Measurements from ENCODE around the gene HMGXB4.
A peak's percentile ranks its signal among the peaks of the same experiment; 100 is the strongest.

HMGXB4 gene

DNA sequence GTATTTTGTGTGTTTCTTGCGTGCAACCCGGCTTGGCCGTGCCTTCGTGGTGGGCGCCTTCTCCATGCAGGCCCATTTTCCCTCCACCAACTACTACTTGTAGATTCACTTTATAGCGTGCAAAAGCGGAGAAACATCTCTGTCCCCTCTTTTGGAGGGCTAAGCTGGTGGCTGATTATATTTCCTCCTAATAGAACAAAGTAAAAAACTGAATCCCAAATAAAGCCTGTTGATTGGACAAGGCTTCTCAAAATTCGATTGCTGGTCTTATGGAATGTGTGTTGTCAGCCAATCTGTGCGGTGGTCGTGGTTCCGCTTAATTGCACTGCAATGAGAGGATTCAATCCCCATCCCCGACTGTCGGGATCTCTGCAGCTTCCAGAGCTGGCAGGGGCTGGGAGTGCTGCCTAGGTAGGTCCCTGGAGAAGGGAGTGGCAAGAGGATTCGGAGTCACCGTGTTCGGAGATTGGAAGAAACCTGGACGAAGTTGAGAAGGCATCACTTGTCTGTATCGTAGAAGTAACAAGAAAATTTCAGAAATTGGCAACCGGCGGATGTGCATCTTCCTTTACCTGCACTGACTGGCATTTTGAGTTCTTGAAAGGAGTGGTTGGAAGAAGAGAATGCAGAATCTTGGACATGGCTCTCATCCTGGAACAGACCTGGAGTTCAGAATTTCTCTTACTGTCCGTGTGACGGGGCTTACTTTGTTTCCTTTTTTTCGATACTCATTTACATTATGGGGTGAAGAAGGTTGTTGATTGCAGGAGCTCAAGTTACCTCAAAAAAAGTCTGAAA is 1.1 kb downstream of the HMGXB4 start:
- Histone ChIP-seq H3K9me3 (ENCODE audit: control insufficient read depth, low read depth, low read length) (no peaks in the 10 kb centered on the region), H3K4me1 (ENCODE audit: control insufficient read depth, low read depth, low read length) (peaks cover 12% of the 10 kb centered on the region), H3K36me3 (ENCODE audit: control insufficient read depth, low read depth, low read length) (peaks cover 35% of the 10 kb centered on the region), H3K4me3 (ENCODE audit: low read length) (peak overlapping the region; percentile 94), H3K27ac (ENCODE audit: low read length) (peak overlapping the region; percentile 76), H3K9ac (ENCODE audit: low read length) (peak overlapping the region; percentile 91), H3K27me3 (ENCODE audit: control insufficient read depth, insufficient read depth, low read length) (no peaks in the 10 kb centered on the region)

DNA sequence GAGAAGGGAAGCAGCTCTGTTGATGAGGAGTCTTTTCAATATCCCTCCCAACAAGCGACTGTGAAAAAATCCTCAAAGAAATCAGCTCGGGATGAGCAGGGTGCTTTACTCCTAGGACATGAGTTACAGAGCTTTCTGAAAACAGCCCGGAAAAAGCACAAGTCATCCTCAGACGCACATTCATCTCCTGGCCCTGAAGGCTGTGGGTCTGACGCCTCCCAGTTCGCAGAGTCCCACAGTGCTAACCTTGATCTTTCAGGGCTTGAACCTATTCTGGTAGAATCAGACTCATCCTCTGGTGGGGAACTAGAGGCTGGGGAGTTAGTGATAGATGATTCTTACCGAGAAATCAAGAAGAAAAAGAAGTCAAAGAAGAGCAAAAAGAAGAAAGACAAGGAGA is 7.7 kb downstream of the HMGXB4 start:
- peaks cover 85% of the 10 kb centered on the region for H3K36me3 ChIP-seq (ENCODE audit: control insufficient read depth, low read depth, low read length)
- H3K4me3 ChIP-seq (ENCODE audit: low read length) = no peak overlapping the region
- no peaks in the 10 kb centered on the region for H3K9me3 ChIP-seq (ENCODE audit: control insufficient read depth, low read depth, low read length)
- H3K27me3 ChIP-seq (ENCODE audit: control insufficient read depth, insufficient read depth, low read length) = no peaks in the 10 kb centered on the region
- H3K27ac ChIP-seq (ENCODE audit: low read length) = no peak overlapping the region
- no peak overlapping the region for H3K9ac ChIP-seq (ENCODE audit: low read length)
- no peaks in the 10 kb centered on the region for H3K4me1 ChIP-seq (ENCODE audit: control insufficient read depth, low read depth, low read length)

DNA sequence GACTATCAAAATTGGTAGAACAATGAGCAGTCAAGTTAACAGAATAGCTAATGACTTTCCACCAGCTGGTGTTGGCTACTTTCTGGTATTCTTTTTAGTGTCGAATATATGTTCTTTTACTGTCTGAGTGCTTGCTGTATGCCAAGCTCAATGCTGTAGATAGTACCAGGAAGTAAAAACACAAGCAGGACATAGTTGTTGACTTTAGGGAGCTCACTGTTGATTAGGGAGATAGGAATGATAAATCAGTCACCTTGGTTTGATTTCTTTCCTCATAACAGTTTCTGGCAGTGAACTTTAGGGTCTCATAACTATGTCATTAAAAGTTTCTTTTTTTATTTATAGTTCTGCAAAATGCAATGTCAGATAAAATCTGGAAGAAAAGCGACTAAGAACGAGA is 9.0 kb downstream of the HMGXB4 start:
- no peaks in the 10 kb centered on the region for H3K4me1 ChIP-seq (ENCODE audit: control insufficient read depth, low read depth, low read length)
- peaks cover 89% of the 10 kb centered on the region for H3K36me3 ChIP-seq (ENCODE audit: control insufficient read depth, low read depth, low read length)

GRCh38 chr22:35269630-35270029 is 12.3 kb downstream of the HMGXB4 start:
- Histone ChIP-seq H3K36me3 (ENCODE audit: control insufficient read depth, low read depth, low read length) (peaks cover 87% of the 10 kb centered on the region), H3K9ac (ENCODE audit: low read length) (no peak overlapping the region), H3K9me3 (ENCODE audit: control insufficient read depth, low read depth, low read length) (no peaks in the 10 kb centered on the region), H3K4me1 (ENCODE audit: control insufficient read depth, low read depth, low read length) (no peaks in the 10 kb centered on the region), H3K27ac (ENCODE audit: low read length) (no peak overlapping the region), H3K4me3 (ENCODE audit: low read length) (no peak overlapping the region), H3K27me3 (ENCODE audit: control insufficient read depth, insufficient read depth, low read length) (no peaks in the 10 kb centered on the region)

More for the DNA sequence above, 9.0 kb downstream of the HMGXB4 start:
- no peaks in the 10 kb centered on the region for H3K9me3 ChIP-seq (ENCODE audit: control insufficient read depth, low read depth, low read length)
- no peak overlapping the region for H3K9ac ChIP-seq (ENCODE audit: low read length)
- H3K27me3 ChIP-seq (ENCODE audit: control insufficient read depth, insufficient read depth, low read length) = no peaks in the 10 kb centered on the region
- H3K4me3 ChIP-seq (ENCODE audit: low read length) = no peak overlapping the region
- H3K27ac ChIP-seq (ENCODE audit: low read length) = no peak overlapping the region

DNA sequence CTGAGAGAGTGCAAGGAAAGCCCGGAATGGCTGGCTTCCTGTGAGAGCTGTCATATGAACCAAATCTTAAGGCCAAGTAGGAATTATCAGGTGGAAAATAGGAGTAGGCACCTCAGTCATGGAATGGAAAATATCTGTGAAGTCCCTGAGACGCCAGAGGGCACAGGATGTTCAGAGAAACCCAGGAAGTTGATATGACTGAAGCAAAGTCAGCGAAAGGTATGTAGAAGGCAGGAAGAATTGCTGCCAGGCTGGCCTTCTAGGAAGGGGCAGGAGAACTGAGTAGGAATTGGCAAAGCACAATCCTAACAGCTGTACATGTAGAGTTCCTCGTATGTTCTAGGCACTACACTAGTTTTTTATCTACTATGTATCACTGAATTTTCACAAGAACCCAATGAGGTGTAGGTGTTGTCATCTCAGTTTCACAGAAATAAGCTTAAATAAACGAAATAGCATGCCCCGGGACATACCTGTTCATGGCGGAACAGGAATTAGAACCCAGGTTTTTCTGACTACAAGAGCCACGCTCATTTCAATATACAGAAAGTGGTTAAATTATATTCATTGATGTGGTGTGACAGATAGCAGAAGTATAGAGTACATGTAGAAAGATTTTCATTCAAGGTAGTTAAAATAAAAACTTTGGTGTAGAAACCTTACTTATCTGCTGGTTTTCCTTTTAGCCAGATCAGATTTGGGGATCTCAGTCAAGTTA is 17.0 kb downstream of the HMGXB4 start:
- Histone ChIP-seq H3K4me3 (ENCODE audit: low read length) (no peak overlapping the region), H3K9me3 (ENCODE audit: control insufficient read depth, low read depth, low read length) (no peaks in the 10 kb centered on the region), H3K27ac (ENCODE audit: low read length) (no peak overlapping the region), H3K36me3 (ENCODE audit: control insufficient read depth, low read depth, low read length) (peaks cover 66% of the 10 kb centered on the region), H3K4me1 (ENCODE audit: control insufficient read depth, low read depth, low read length) (no peaks in the 10 kb centered on the region), H3K9ac (ENCODE audit: low read length) (no peak overlapping the region), H3K27me3 (ENCODE audit: control insufficient read depth, insufficient read depth, low read length) (no peaks in the 10 kb centered on the region)

GRCh38 chr22:35275580-35275979 is 18.3 kb downstream of the HMGXB4 start:
- Histone ChIP-seq H3K4me1 (ENCODE audit: control insufficient read depth, low read depth, low read length) (no peaks in the 10 kb centered on the region), H3K9ac (ENCODE audit: low read length) (no peak overlapping the region), H3K4me3 (ENCODE audit: low read length) (no peak overlapping the region), H3K36me3 (ENCODE audit: control insufficient read depth, low read depth, low read length) (peaks cover 59% of the 10 kb centered on the region), H3K27ac (ENCODE audit: low read length) (no peak overlapping the region), H3K9me3 (ENCODE audit: control insufficient read depth, low read depth, low read length) (no peaks in the 10 kb centered on the region), H3K27me3 (ENCODE audit: control insufficient read depth, insufficient read depth, low read length) (no peaks in the 10 kb centered on the region)

- H3K9ac ChIP-seq (ENCODE audit: low read length) = no peak overlapping the region
- H3K36me3 ChIP-seq (ENCODE audit: control insufficient read depth, low read depth, low read length) = peaks cover 57% of the 10 kb centered on the region
- no peaks in the 10 kb centered on the region for H3K9me3 ChIP-seq (ENCODE audit: control insufficient read depth, low read depth, low read length)
- H3K4me1 ChIP-seq (ENCODE audit: control insufficient read depth, low read depth, low read length) = no peaks in the 10 kb centered on the region
- no peaks in the 10 kb centered on the region for H3K27me3 ChIP-seq (ENCODE audit: control insufficient read depth, insufficient read depth, low read length)
- no peak overlapping the region for H3K4me3 ChIP-seq (ENCODE audit: low read length)
- no peak overlapping the region for H3K27ac ChIP-seq (ENCODE audit: low read length)
Observed at GRCh38 chr22:35276019-35276418, 18.7 kb downstream of the HMGXB4 start.

DNA sequence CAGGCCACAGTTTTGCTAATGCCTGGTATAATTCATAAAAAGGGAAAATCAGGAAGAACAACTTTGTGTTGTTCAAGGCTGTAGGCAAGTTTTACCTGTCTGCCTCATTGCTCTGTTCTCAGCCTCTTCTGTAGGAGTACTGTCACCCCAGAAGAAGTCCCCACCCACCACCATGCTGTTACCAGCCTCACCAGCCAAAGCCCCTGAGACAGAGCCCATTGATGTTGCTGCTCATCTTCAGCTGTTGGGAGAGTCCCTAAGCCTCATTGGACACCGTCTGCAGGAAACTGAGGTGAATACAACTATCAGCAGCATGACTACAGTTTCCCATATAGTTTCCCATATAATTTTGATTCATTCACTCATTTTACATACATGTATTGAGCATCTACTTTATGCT is 30.8 kb downstream of the HMGXB4 start:
- no peak overlapping the region for H3K4me3 ChIP-seq (ENCODE audit: low read length)
- H3K27me3 ChIP-seq (ENCODE audit: control insufficient read depth, insufficient read depth, low read length) = no peaks in the 10 kb centered on the region
- H3K4me1 ChIP-seq (ENCODE audit: control insufficient read depth, low read depth, low read length) = no peaks in the 10 kb centered on the region
- H3K9ac ChIP-seq (ENCODE audit: low read length) = no peak overlapping the region
- H3K27ac ChIP-seq (ENCODE audit: low read length) = no peak overlapping the region
- no peaks in the 10 kb centered on the region for H3K9me3 ChIP-seq (ENCODE audit: control insufficient read depth, low read depth, low read length)
- H3K36me3 ChIP-seq (ENCODE audit: control insufficient read depth, low read depth, low read length) = peaks cover 85% of the 10 kb centered on the region

DNA sequence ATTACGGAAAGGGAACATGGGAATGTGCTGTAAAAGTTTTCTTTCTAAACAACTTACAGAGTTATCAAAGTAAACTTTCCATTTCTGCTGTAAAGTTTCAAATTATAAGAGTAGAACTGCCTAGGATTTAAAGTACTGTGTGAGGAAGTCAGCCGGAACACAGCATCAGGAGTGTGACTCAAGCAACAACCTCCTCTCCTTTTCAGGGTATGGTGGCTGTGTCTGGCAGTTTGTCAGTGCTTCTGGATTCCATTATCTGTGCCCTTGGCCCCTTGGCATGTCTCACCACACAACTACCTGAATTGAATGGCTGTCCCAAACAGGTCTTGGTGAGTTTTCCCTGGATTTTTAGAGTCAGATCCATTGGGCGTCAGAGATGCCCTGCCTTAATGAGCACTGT is 35.5 kb downstream of the HMGXB4 start:
- Histone ChIP-seq H3K9ac (ENCODE audit: low read length) (no peak overlapping the region), H3K36me3 (ENCODE audit: control insufficient read depth, low read depth, low read length) (peaks cover 79% of the 10 kb centered on the region), H3K4me3 (ENCODE audit: low read length) (no peak overlapping the region), H3K27ac (ENCODE audit: low read length) (no peak overlapping the region), H3K9me3 (ENCODE audit: control insufficient read depth, low read depth, low read length) (no peaks in the 10 kb centered on the region), H3K4me1 (ENCODE audit: control insufficient read depth, low read depth, low read length) (no peaks in the 10 kb centered on the region), H3K27me3 (ENCODE audit: control insufficient read depth, insufficient read depth, low read length) (no peaks in the 10 kb centered on the region)

DNA sequence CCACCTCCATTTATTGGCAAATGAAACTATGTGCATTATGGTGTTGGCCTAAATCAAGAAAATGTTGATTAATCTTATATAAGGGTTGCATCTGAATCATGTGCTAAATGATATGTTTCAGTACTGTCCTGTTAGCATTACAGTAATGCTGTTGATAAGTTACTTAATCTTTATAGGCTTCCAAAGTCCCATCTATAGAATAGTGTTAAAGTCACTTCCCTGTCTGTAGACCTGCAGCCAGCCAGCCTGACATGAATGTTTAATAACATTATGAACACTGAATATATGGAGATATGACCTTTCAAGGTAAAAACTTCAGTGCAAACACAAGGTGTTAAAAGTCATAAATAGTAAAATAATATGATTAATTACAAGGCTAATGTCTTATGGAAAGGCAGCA is 38.8 kb downstream of the HMGXB4 start:
- Histone ChIP-seq H3K27me3 (ENCODE audit: control insufficient read depth, insufficient read depth, low read length) (no peaks in the 10 kb centered on the region), H3K9me3 (ENCODE audit: control insufficient read depth, low read depth, low read length) (no peaks in the 10 kb centered on the region), H3K4me3 (ENCODE audit: low read length) (no peak overlapping the region), H3K27ac (ENCODE audit: low read length) (no peak overlapping the region), H3K4me1 (ENCODE audit: control insufficient read depth, low read depth, low read length) (peaks cover 5% of the 10 kb centered on the region), H3K36me3 (ENCODE audit: control insufficient read depth, low read depth, low read length) (peaks cover 53% of the 10 kb centered on the region), H3K9ac (ENCODE audit: low read length) (no peak overlapping the region)

DNA sequence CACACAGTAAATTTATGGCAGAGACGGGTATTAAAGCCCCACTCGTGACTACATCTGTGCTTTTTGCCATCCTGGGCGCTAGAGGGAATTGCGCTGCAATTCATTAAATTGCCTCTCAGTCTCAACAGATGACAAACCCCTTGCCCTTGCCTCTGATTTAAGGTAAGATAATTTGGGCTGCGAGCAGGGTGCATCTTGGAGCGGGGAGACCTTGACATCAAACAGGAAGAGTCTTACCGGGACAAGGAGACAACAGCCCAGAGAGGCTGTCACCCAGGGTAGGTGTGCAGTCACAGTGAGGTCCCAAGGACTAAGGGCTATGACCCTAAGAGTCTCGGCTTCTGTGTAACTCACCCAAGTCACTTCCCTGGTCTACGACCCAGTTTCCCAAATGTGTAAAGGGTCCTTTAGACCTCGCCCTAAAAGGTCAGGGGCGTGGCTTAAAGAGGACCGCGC is 42.0 kb downstream of the HMGXB4 start:
- peak overlapping the region; percentile 91 for H3K4me3 ChIP-seq (ENCODE audit: low read length)

More for the DNA sequence above, 42.0 kb downstream of the HMGXB4 start:
- Histone ChIP-seq H3K9ac (ENCODE audit: low read length) (peak overlapping the region; percentile 52), H3K27me3 (ENCODE audit: control insufficient read depth, insufficient read depth, low read length) (no peaks in the 10 kb centered on the region), H3K4me1 (ENCODE audit: control insufficient read depth, low read depth, low read length) (peaks cover 5% of the 10 kb centered on the region), H3K9me3 (ENCODE audit: control insufficient read depth, low read depth, low read length) (no peaks in the 10 kb centered on the region), H3K36me3 (ENCODE audit: control insufficient read depth, low read depth, low read length) (peaks cover 22% of the 10 kb centered on the region), H3K27ac (ENCODE audit: low read length) (peak overlapping the region; percentile 59)

Data from iPS-18a (cell line).